Activated CD8-positive, alpha-beta memory T cell treated with anti-CD3 and anti-CD28 coated beads for 36 hours (primary cell): Measurements from ENCODE around the gene MCF2. TPM values are rescaled to one million over a fixed set of nuclear protein-coding genes. Genes with fewer than 3 reads are reported as not detected.

Source experiments
- CTCF ChIA-PET: fragments of 350-600 bp; sonication (Branson Sonifier 250); formaldehyde crosslinking; loops from one replicate; lab custom pipeline; 2021; ENCODE audit warnings: antibody characterized with exemption; lab: Charles Lee
- POLR2A ChIA-PET: fragments of 350-600 bp; sonication (Branson Sonifier 250); formaldehyde crosslinking; loops from one replicate; lab custom pipeline; 2021; ENCODE audit warnings: antibody characterized with exemption; lab: Charles Lee
- total RNA-seq, 2 experiments: library from RNA; stranded (reverse); gene quantifications; one replicate each; pipeline ENCODE4 v1.2.3, GENCODE V29; 2021

MCF2 gene
- total RNA-seq, 2 experiments from 2014 or later, result 0.11 to 0.15 TPM

DNA sequence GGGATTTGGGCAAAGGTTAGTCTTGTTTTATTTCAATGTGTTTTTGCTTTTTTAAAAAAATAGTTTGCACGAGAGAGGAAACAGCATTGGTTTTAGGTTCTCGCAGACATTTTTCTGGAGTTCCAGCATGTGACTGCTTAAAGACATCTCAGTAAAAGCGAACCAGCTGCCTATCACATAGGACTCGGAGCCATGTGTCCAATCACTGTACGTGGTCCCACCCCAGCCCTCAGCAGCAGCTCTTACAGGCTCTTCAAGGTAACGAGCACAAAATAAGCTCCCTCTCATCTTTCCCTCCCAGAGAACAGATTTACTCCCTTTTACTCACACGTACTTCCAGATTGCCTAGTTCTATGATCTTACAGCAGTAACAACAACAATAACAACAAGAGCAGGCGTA is 68.7 kb downstream of the MCF2 start:
- POLR2A ChIA-PET, result no interaction called here
- CTCF ChIA-PET, result no interaction called here

DNA sequence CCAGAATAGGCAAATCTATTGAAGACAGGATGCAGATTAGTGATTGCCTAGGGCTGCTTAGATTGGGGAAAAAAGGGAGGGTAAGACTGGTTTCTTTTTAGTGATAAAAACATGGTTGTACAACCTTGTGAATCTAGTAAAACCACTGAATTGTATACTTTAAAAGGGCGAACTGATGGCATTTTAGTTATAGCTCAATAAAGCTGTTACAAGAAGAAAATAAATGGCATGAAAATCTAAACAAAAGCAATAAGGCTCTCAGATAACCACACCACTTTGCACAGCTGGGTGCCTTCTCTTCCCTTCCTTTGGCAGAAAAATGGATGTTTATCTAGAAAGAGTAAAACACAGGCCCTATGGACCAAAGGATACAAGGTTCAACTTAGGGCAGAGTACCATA is 107.9 kb downstream of the MCF2 start:
- POLR2A ChIA-PET, result no interaction called here
- CTCF ChIA-PET, result no interaction called here

DNA sequence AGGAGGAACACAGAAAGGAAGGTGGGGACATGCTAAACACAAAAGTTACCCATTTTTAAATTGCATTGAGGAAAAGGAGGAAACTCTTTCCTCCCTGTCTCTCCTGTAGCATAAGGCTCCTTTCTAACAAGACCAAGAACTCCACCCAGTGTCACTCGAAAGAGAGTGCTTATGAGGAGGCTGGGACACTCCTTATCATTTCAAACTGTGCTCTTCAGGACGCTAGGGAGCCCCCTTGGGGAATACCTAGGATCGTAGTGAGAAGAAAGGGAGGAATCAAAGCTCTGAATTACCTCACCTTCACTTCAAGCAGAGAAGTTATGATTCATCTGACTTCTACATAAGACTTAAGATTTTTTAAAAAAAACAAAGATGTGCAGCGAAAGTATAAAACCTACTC is 111.9 kb downstream of the MCF2 start:
- POLR2A ChIA-PET, result no interaction called here
- CTCF ChIA-PET, result no interaction called here

DNA sequence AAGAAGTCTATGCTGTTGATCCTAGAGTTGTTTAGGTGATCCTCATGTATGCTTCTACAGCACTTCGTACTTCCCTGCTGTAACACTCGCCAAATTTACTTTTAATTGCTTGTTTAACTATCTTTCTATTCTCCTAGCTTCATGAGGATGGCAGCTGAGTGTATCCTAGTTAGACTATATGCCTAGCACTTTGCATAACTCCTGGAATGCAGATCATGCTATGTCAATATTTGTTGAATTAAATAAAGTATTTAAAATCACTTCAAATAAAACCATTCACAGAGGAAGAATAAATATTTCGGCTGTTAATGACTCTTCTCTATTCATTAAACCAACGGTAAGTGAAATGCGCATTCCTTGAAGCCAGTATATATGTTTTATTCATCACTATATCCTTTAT is 122.4 kb downstream of the MCF2 start:
- CTCF ChIA-PET, result no interaction called here
- POLR2A ChIA-PET, result no interaction called here

- CTCF ChIA-PET, result no interaction called here
- POLR2A ChIA-PET, result no interaction called here
Measured at GRCh38 chrX:139581068-139581467, 126.9 kb downstream of the MCF2 start.

DNA sequence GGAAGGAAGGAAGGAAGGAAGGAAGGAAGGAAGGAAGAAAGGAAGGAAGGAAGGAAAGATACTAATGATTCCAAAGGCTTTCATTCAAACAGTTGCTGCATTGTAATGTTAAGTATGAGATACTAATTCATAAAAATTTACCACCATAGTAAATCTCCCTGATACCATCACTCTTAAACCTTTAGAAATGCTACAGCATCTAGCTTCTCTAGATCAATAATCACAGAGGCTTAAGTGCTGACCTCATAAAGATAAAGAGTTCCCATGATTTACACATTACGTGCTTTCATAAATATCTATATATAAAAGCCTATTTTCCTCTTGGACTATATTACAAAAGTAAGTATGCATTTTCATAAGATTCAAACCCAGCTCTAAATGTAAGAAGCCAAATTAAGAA is 141.0 kb downstream of the MCF2 start:
- CTCF ChIA-PET, result no interaction called here
- POLR2A ChIA-PET, result no interaction called here

- POLR2A ChIA-PET, result no interaction called here
- CTCF ChIA-PET, result no interaction called here
Measured at GRCh38 chrX:139563251-139563650, 144.7 kb downstream of the MCF2 start.

DNA sequence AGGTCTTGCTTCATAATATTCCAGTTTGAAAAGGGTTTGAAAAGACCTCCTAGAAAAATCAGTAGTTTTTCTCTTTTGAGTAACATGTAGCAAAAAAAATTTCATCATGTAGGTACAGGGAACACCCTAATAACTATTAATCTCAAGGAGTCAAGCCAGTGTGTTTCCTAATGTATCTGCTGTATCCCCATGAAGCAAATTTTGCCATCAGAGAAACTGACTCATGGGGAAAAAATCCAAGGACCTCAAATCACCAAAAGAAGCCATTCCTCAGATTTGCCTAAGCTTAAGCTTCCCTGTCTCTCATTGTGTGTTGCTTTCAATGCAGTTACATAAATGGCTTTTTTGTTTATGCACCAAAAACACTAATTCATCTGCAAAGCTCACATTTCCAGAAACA is 147.7 kb downstream of the MCF2 start:
- CTCF ChIA-PET, result no interaction called here

GRCh38 chrX:139559383-139560042 is 148.5 kb downstream of the MCF2 start:
- ChIA-PET POLR2A (no interaction called here), CTCF (no interaction called here)

More for the DNA sequence above, 147.7 kb downstream of the MCF2 start:
- POLR2A ChIA-PET, result no interaction called here

- POLR2A ChIA-PET, result no interaction called here
- CTCF ChIA-PET, result no interaction called here
Measured at GRCh38 chrX:139554991-139555675, 152.8 kb downstream of the MCF2 start.

DNA sequence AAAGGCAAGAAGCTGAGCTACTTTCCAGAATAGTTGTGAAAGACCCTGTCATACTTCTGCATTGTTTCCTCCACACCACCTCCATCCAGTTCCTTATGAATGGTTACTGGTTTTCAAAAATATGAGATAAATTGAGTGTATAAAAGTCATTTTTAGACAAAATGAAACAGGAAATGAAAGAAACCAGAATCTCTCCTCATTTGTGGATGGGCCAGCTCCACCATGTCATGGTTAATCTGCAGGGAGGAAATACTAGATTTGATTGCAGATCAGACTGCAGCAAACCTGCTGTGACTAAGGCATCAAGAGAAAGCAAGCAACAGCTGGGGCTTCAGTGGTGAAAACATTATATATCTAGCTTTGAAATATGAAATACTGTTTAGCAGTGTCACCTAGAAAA is 153.6 kb downstream of the MCF2 start:
- ChIA-PET POLR2A (no interaction called here), CTCF (no interaction called here)

GRCh38 chrX:139544591-139544990 is 163.4 kb downstream of the MCF2 start:
- ChIA-PET CTCF (no interaction called here), POLR2A (no interaction called here)

DNA sequence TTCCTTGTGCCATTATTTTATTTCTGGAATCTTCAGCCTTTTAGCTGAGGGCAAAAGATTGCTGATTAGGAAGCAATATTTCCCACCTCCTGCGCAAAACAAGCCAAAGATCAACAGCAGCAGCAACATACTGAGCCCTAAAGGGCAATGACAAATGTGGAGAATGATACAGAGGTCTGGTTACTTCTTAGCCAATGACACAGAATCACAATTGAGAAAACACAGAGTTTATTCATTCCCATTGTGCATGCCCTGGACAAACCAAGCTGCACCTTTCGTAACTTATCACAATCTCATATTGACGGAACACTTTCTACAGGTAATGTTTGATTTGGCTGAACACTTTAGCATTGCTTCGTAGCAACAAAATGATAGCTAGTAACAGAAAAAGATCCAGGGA is 164.0 kb downstream of the MCF2 start:
- ChIA-PET CTCF (no interaction called here), POLR2A (no interaction called here)

- CTCF ChIA-PET, result no interaction called here
- POLR2A ChIA-PET, result no interaction called here
Measured at GRCh38 chrX:139542652-139543051, 165.3 kb downstream of the MCF2 start.

DNA sequence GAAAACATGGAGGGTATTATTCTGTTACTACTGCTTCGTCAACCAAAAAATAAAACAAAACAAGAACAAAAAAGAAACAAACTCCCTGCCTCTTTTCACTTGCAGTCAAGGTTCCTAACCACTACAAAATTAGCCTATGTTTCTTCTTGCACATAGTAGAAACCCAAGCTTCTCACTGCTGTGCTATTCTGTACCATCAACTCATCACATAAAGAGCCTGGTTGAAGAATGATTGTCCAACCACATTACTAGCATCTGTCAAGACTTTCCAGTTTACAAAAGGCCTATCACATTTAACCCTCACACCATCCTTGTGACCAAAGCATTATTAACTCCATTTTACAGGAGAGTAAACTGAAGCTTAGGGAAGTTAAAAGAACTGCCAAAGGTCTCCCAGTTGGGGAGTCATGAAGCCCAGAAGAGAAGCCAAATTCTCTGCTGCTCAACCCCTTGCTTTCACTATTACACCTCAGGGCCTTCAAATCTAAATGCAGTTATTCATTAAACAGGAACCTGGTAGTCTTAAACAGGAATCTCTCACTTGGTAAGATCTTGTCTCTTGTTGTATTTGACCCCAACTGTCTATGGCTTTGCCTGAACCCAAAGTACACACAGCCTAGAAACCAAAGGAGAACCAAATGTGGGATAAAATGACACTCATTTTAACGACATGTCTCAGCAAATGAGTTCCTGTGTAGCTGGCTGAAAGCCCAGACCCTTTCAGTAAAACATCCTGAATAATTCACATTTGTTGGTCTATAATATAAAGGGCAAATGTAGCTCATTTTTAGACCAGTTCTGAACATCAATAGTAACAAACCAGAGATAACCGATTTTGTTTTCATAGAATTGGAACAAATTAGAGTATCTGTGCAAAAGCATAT is 168.8 kb downstream of the MCF2 start:
- ChIA-PET POLR2A (no interaction called here), CTCF (no interaction called here)

DNA sequence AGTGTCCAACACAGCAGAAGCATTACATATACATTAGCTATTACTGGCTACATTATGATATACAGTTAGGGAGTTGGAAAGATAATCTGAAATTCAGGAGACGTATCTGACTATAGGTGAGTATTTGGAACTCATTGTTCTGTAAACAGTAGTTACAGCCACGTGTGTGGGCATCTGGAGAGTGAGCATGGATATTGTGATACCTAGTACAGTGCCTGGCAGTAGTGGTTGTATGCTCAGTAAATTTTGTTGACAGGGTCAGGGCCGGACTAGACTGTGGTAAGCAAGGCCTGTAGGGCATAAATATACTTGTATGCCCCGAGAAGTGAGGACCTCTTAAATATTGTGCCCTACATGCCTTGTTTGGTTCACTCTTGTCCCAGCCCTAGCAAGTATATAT is 174.5 kb downstream of the MCF2 start:
- ChIA-PET CTCF (no interaction called here), POLR2A (no interaction called here)

DNA sequence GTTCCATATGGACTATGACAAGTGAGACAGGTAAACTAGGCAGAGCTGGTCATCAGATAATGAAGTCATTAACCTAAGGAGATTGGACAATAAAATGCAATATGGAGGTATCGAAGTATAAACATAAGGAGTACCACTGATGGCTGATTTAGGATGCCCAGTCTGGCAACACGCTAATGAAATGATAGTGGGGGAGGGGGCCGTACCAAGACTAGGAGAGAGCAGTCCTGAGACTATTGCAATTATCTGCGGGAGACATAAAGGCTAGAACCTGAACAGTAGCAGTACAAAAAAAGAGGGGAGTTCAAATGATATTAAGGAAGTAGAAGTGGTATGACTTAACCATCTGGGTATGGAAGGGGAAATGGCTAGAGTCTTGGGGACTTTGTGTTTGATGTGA is 175.1 kb downstream of the MCF2 start:
- CTCF ChIA-PET, result no interaction called here
- POLR2A ChIA-PET, result no interaction called here
